ENCODE results near the gene SGK1. TPM values are rescaled to one million over a fixed set of nuclear protein-coding genes. Genes with fewer than 3 reads are reported as not detected.

Gene SGK1
- polyA plus RNA-seq, 10 donors: 24.1 to 42.8 (median 29.0) TPM

- no peak for DNase-seq
These were observed 144.6 kb downstream of the SGK1 start for GRCh38 chr6:134173366-134173725.

GRCh38 chr6:134172706-134173365 is 145.1 kb downstream of the SGK1 start:
- no peak for DNase-seq

- DNase-seq: no peak
These were observed 145.7 kb downstream of the SGK1 start for GRCh38 chr6:134172020-134172705.

- DNase-seq: no peak
These were observed 146.4 kb downstream of the SGK1 start for GRCh38 chr6:134171517-134171916.

- DNase-seq: no peak
These were observed 147.1 kb downstream of the SGK1 start for GRCh38 chr6:134170844-134171243.

GRCh38 chr6:134169871-134170486 is 147.9 kb downstream of the SGK1 start:
- DNase-seq: peak in 1 of 3 donors; percentile 27

- DNase-seq: no peak
These were observed 149.2 kb downstream of the SGK1 start for GRCh38 chr6:134168590-134169208.

- DNase-seq: no peak
These were observed 151.2 kb downstream of the SGK1 start for GRCh38 chr6:134166511-134167261.

GRCh38 chr6:134165561-134166201 is 152.2 kb downstream of the SGK1 start:
- no peak for DNase-seq

- DNase-seq: no peak
These were observed 153.6 kb downstream of the SGK1 start for GRCh38 chr6:134164300-134164699.

- no peak for DNase-seq
These were observed 155.0 kb downstream of the SGK1 start for GRCh38 chr6:134162932-134163331.

GRCh38 chr6:134161041-134161440 is 156.9 kb downstream of the SGK1 start:
- DNase-seq: no peak

GRCh38 chr6:134152767-134153485 is 165.0 kb downstream of the SGK1 start:
- no peak for DNase-seq

- no peak for DNase-seq
These were observed 169.3 kb downstream of the SGK1 start for GRCh38 chr6:134148566-134148965.

- no peak for DNase-seq
These were observed 170.8 kb downstream of the SGK1 start for GRCh38 chr6:134147034-134147533.

- DNase-seq: peak in 1 of 3 donors; percentile 48
These were observed 171.5 kb downstream of the SGK1 start for GRCh38 chr6:134146268-134147033.

- DNase-seq: no peak
These were observed 172.1 kb downstream of the SGK1 start for GRCh38 chr6:134145786-134146185.

- DNase-seq: no peak
These were observed 179.5 kb downstream of the SGK1 start for GRCh38 chr6:134138226-134138975.

GRCh38 chr6:134134654-134135053 is 183.3 kb downstream of the SGK1 start:
- DNase-seq: no peak

Measured in muscle of back (tissue), 11 donors.